ENCODE results near the gene CASZ1. TPM values are rescaled to one million over a fixed set of nuclear protein-coding genes. Genes with fewer than 3 reads are reported as not detected.

Gene CASZ1
- total RNA-seq, 1 experiment from 2014 or later: 3.9 TPM

- H3K4me1 ChIP-seq (ENCODE audit: insufficient read depth, low read length): no peaks in the 10 kb centered on the region; the same call in 1 of the 2 replicates
- H3K4me3 Mint-ChIP-seq: no peak overlapping the region
- no peaks in the 10 kb centered on the region for H3K23me2 ChIP-seq (ENCODE audit: insufficient read length, low read depth, low read length, poor library complexity, severe bottlenecking)
- no peak for TF ChIP-seq CTCF (conservative IDR thresholded peaks at IDR 0.05)
- no peak overlapping the region for H2BK12ac ChIP-seq (ENCODE audit: insufficient read length, low read depth, low read length)
- H3K56ac ChIP-seq (ENCODE audit: insufficient read length, low read depth, low read length): no peak overlapping the region
- no peaks in the 10 kb centered on the region for H3K36me3 Mint-ChIP-seq (ENCODE audit: insufficient read depth in 1 of 3, low read depth in 3 of 3)
- no CpG with 5 or more reads among the region's 27 CpGs for WGBS (ENCODE audit: extremely low coverage, insufficient read length, low lambda C conversion rate)
- no peak overlapping the region for H3K4ac ChIP-seq (ENCODE audit: low read depth, low read length)
- no peak overlapping the region for H3K4me2 ChIP-seq (ENCODE audit: insufficient read depth, insufficient read length, low read length)
- H2BK15ac ChIP-seq (ENCODE audit: low read depth, low read length): no peak overlapping the region
- peaks cover 54 to 58% of the 10 kb centered on the region in 2 experiments for H3K4me1 Mint-ChIP-seq
- H3T11ph ChIP-seq (ENCODE audit: low read length): no peak overlapping the region
- H3K79me1 ChIP-seq (ENCODE audit: insufficient read depth, low read depth, low read length, poor library complexity, severe bottlenecking): no peaks in the 10 kb centered on the region
- no peak overlapping the region for H2BK5ac ChIP-seq (ENCODE audit: insufficient read length, low read length)
- no peaks in the 10 kb centered on the region for H3K27me3 Mint-ChIP-seq (ENCODE audit: low read depth)
- H3K18ac ChIP-seq (ENCODE audit: insufficient read length, low read depth, low read length): peak overlapping the region; percentile 22
- H3K9me3 ChIP-seq (ENCODE audit: control insufficient read depth, low read depth, low read length): no peaks in the 10 kb centered on the region
- H2AK5ac ChIP-seq (ENCODE audit: insufficient read length, low read length): no peak overlapping the region
- H3K79me2 ChIP-seq (ENCODE audit: insufficient read depth, low read length): no peaks in the 10 kb centered on the region
- H3K9ac ChIP-seq (ENCODE audit: extremely low read depth, insufficient read length, low read length): no peak overlapping the region
- no peak overlapping the region for H3K23ac ChIP-seq (ENCODE audit: insufficient read length, low read depth, low read length)
- H3K27ac Mint-ChIP-seq: peak overlapping the region in 2 of 3 experiments; percentile 44 to 94; a peak in 3 of 7 replicates
- H3K27ac ChIP-seq (ENCODE audit: insufficient read length, low read depth, low read length): no peak overlapping the region
- no peak overlapping the region for H4K91ac ChIP-seq (ENCODE audit: insufficient read length, low read depth, low read length)
- H2AFZ ChIP-seq (ENCODE audit: low read length): no peak overlapping the region
- no peak overlapping the region for H4K8ac ChIP-seq (replicated peaks; ENCODE audit: insufficient read length, low read depth, low read length)
- no peak overlapping the region for H4K5ac ChIP-seq (ENCODE audit: insufficient read length, low read depth, low read length)
- no peak overlapping the region for H2BK120ac ChIP-seq (ENCODE audit: low read depth, low read length, poor library complexity, severe bottlenecking)
- H3K14ac ChIP-seq (ENCODE audit: insufficient read depth, low read length): peak overlapping the region; percentile 51; the same call in 1 of the 2 replicates
- DNase-seq: no peak
- H4K20me1 ChIP-seq (ENCODE audit: control insufficient read depth, insufficient read depth, insufficient read length): peaks cover 2% of the 10 kb centered on the region
- no peak overlapping the region for H2BK20ac ChIP-seq (ENCODE audit: low read depth, low read length, poor library complexity, severe bottlenecking)
- no peaks in the 10 kb centered on the region for H3K9me3 Mint-ChIP-seq
- H3K27me3 ChIP-seq (ENCODE audit: insufficient read depth, low read length): no peaks in the 10 kb centered on the region
Observed at GRCh38 chr1:10677491-10678391, 118.7 kb downstream of the CASZ1 start.

All from H9 (cell line).